HG02981 (cell line): ENCODE results near the gene BLOC1S4.
"Not testable (repeated sequence)": the region's sequence is repeated elsewhere in the genome, so short reads cannot be mapped to it uniquely, and the experiment has no call there.

Source experiments
- ATAC-seq: cut with Tn5 transposase; IDR thresholded peaks from one replicate; pipeline ENCODE4 v1.9.1; 2021; ENCODE audit warnings: mild to moderate bottlenecking, moderate library complexity; ENCODE audit not compliant: unreplicated experiment

The BLOC1S4 gene

DNA sequence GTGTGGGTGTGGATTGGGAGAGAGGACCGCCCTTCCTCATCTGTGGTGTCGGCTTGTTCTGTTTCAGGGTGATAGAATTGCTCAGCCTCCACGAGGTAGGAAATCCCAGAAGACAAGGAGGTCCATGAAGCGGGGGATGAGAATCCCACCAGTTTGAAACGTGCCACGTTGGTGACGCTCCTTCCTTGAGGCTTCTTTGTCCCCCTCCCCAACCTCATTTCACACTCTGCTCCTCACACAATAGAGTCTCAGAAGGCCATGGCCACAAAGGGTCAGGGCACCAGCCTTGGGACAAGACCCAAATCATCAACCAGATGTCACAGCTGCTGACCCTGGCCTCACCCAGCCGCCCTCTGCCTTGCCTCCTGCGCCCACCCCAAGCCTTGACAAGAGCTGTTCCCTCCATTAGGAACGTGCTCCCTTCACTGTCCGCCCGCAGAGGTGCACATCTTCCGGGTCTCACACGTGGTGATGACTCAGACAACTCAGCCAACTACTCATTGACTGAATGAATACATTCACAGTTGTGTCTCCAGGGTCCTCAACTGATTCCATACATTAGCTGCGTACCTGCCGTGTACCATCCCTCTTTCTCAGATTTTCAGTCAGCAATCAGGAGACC is 18.3 kb downstream of the BLOC1S4 start:
- ATAC-seq: no peak

DNA sequence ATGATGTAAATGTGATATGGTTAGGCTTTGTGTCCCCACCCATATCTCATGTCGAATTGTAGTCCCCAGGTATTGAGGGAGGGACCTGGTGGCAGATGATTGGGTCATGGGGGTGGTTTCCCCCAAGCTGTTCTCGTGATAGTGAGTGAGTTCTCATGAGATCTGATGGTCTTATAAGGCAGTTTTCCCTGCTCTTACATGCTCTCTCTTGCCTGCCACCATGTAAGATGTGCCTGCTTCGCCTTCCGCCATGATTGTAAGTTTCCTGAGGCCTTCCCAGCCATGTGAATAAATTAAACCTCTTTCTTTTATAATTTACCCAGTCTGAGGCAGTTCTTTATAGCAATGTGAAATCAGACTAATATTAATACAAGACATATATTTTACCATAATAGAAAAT is 23.9 kb downstream of the BLOC1S4 start:
- no peak for ATAC-seq

DNA sequence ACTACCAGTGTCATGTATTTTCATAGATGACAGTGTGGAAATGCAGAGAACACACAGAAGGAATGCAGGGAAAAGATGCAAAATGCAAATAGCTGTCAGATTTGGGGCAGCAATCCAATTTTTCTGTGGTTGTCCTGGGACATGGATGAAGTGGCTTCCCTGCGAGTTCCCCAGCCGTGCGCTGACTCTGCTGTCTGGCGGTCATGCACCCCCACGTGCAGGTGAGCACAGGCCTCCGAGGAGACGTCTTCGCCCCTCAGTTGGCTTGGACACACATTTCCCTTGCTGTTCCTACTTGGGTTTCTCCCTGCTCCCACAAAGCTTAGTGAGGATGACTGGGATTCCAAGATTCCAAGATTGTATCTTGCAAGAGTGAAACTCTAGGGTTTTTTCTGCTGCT is 24.4 kb downstream of the BLOC1S4 start:
- no peak for ATAC-seq

DNA sequence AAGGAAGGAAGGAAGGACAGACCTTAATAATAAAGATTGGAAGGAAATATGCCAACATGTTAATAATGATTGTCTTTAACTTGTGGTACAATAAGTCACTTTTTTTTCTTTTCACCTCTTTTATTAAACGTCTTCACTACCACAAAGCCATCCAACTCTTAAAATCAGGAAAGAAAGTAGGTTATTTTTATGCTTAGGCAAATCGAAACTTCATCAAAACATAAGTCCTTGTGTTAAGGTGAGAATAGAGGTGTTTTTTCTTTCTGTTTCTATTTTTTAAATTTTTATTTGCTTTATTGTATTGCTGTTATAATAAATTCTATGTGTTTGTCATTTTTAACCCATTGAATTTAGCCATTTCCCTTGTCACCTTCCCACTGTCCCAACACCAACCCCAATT is 26.5 kb downstream of the BLOC1S4 start:
- ATAC-seq: no peak

DNA sequence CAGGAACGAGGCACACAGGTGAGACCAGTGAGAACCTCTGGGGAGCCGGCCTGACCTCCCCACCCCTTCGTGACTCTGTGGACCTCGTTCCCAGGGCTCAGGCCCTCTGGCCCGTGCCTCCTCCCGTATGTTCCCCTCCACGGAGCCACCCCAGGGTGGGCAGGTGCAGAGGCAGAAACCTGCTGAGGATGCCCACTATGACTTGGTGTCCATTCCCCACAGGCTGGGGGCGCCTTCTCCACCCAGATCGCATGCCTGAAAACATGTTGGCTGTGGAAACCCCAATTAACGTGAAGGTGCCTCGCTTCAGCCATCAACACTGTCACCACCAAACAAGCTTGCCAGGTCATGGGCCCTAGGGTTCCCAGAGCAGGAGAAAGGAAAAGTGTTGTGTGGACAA is 27.0 kb downstream of the BLOC1S4 start:
- no peak for ATAC-seq

DNA sequence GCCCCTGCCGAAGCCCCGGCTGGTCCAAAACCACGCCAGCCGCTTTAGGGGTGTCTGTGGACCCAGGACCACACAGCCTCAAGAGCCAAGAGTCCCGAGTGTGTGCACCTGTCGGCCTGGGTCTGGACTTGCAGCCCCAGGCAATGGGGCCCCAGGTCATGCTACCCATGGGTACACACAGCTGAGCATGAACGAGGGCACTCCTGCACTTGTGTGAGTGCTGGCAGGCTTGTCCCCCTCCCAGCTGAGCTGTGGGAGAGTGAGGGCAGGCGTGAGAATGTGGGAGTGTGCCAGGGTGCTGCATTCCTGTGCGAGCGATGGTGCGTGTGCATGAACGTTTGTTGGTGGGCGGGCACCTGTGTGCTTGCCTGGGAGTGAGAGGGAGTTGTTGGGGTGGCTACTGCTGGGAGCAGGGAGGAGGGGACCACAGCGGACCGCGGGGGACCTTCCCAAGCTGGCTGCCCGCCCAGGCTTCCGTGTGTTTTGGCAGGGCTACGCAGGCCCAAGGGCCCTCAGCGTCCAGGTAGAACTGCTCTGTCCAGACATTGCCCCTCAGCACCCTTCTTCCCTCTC is 30.8 kb downstream of the BLOC1S4 start:
- no peak for ATAC-seq

DNA sequence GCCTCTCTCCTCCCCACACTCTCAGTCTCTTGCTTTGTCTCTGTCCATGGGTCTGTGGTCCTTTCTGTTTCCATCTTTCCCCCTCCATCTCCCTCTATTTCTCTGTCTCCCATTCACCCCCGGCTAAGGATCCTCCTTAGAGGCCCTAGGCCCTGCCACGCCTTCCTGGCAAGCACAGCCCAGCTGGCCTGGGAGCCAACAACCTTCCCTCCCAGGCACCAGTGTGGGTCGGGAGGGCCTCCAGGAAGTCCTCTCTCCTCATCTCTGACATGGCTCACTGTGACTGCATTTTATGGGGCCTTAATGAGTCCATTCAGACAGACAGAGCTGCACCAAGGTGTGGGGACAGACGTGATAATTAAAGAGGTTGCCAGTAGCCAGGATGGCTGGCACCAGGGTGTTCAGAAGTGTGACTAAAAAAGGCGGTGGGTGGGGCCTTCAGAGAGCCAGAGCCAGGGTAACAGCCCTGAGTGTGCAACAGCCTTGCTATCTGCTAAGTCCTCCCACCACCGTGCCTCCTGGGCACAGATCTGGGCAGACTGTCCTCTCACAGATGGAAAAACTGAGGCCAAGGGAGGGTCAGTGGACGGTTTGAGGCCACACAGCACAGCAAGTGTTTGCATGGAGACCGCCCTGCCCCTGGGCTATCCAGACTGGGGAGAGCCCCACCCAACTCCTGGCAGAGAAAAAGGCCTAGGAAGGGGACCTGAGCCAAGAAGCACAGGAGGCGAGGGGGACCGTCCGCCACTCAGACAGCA is 31.5 kb downstream of the BLOC1S4 start:
- no peak for ATAC-seq

DNA sequence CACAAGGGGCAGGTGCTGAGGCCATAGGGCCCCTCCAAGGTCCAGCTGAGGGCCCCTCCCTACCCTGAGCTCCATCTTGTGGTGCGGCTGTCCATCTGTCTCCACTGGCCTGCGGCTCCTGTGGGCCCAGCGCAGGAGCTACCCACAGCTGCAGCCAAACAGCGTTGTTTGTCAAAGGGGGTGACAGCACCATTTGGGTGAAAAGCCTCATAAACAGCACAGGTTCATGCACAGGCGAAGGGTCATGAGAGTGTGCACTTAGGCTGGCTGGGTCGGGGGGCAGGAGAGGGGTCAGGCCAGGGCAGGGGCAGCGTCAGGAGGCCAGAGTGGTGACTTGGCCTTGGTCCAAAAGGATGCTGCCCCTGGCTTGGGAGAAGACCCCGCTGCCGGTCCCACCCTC is 32.3 kb downstream of the BLOC1S4 start:
- no peak for ATAC-seq

DNA sequence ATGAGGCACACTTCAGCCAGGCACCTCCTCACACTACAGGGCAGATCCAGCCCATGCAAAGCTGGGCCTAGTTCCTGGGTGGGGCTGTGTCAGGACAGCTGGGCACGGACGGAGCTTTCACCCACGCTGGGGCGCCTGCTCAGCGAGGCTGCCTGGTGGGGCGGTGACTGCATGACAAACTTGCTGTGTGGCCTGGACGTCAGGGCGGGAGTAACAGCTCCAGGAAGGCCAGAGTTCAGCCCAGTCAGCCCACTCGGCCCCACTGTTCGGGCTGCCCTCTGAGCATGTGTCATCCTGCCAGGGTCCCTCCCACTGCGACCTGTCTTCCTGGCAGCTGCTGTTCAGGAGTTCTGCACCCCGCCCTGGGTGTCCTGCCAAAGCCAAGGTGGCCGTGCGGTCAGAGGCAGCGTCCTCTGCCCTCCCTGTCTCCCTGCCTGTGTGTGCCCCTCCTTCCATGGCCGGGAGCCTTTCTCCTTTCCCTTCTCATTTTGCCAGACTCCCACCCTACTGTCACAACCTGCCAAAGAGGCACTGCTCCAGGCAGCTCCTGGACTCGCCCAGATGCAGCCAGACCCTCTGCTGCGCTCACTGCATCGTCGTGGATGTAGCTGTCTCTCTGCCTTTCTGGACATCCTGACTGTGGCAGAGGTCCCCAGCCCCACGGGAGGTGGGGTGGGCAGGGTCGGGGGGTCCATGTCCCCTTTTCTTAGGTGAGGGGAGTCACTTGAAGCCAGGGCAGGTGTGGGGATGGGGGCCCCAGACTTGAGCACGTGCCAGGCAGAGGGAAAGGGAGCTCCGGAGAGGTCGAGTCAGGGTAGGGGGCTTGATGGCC is 33.6 kb downstream of the BLOC1S4 start:
- no peak for ATAC-seq

DNA sequence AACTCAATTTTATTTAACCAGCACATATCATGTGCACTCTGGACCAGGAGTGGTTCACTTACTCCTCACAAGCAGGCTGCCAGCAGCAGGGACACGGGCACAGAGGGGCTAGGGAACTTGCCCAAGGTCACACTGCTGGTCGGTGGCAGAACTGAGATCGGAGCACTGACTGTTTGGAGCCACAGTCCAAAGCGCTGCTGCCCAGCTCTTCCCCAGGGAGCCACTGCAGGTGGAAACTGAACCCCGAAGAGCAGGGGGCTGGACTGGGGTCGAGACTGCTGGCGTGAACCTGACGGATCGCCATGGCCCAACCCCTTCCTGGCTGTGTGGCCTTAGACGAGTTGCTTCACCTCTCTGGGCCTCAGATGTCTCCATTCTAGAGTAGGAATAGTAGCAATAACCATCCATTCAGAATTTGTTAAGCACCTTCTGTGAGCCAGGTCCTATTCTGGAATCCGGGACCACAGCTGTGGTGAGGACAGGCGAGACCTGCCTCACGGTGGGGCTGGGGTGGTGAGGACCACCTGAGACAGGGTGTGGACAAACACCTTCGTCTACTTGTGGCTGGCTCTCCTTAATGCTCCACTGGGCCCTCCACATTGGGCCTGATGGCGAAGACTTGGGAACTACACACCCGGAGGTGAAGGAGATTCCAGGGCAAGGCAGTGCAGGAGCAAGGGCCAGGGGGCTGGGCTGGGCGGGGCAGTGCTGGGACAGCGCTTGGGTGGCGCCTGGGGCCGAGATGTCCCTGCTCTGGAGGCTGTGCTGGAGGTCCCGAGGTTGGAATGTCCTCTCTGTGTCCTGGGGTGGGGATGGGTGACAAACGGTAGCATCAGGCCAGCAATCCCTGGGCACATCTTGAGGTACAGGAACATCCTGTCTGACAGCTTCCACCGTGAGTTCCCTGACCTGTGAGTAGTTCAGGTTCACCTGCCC is 34.6 kb downstream of the BLOC1S4 start:
- no peak for ATAC-seq

DNA sequence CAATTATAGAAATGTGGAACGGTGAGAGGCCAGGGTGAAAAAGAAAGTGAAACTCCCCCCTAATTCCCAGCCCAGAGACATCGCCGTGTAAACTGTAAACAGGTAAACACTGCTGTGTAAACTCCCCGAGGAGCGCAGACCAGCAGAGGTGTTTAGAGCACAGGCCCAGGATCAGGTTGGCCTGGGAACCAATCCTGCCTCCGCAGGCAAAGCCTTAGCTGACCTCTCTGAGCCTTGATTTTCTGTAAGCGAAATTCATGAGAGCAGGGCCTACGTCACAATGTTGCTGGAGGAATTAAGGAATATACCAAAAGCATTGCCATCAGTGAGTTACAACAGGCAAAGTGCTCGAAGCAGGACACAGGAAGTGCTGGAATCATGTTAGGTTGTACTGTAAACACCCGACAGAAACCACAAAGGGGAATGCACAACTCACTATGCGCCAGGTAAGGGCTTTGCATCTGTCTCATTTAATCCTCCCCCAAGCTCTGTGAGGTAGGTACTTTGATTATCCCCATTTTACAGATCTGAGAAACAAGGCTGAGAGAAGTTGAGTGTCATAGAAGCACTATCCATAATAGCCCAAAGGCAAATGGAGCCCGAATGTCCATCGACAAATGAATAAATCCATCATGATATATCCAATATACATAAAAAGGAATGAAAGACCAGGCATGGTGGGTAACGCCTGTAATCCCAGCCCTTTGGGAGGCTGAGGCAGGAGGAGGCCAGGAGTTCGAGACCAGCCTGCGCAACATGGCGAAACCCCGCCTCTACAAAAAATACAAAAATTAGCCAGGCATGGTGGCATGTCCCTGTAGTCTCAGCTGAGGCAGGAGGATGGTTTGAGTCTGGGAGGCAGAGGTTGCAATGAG is 35.9 kb downstream of the BLOC1S4 start:
- no peak for ATAC-seq

DNA sequence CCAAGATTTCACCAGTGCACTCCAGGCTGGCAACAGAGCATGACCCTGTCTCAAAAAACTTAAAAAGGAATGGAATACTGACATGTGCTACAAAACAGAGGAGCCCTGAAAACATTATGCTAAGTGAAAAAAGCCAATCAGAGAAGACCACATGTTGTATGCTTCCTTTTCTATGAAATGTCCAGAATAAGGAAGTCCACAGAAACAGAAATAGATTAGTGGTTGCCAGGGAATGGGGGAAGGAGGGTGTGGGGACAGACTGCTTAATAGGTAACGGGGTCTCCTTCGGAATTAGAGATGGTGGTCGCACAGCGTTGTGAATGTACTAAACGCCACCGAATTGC is 36.5 kb downstream of the BLOC1S4 start:
- ATAC-seq: no peak

DNA sequence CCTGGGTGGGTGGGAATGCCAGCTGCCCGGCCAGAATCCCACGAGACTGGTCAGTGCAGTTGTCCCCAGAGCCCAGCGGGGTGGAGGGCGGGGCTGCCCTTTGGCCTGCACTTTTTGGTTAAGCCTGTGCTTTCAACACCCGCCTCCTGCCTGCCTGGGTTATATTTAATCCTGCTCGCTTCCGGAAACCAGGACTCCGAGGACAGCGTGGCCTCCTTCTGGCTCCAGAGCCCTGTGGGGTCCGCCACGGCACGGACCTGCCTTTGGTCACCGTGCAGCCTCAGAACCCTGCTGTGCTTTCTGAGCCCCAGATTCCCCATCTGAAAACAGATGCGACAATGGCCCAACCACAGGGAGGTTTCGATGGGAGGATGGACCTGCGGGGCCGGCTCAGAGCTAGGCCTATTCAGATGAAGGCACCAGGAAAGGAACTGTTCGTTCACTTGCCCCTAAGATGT is 37.2 kb downstream of the BLOC1S4 start:
- no peak for ATAC-seq

DNA sequence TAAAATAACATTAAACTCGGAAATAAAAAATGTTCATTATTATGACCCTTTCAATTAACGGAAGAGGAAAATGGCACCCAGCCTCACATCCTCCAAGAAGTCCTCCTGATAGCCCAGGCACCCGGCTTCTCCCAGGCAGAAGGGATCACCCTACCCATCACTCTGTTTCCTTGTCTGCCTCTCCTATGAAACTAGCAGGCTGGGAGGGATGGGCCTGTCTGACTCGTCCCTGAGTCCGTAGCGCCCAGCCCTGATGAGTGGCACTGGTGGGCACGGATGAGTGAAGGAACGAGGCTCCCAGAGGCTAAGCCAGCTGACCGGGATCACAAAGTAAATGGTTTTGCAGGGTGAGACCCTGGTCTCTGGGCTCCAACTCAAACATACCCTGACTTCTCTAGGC is 37.9 kb downstream of the BLOC1S4 start:
- no peak for ATAC-seq

DNA sequence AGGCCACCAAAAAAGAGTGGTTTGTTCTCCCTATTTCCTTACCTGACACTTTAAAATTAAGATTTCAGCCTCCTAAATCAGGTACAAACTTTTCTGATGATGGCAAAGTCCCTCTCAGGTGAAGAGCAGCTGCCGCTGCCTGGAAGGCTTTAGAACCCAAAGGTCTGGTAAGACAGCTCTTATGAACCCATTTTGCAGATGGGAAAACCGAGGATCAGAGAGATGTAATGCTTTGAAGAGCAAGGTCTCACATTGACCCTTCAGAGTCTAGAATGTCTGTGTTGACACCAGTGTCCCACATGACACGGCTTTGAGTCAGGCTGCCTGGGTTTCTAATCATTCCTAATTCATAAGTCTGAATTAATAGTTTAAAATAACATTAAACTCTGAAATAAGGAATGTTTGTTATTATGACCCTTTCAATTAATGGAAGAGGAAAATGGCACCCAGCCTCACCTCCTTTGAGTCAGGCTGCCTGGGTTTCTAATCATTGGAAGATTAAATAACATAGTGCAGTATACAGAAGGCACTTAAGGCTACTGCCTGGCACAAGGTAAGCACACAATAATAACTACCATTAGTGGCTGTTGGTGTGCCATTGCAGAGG is 38.6 kb downstream of the BLOC1S4 start:
- ATAC-seq: no peak

DNA sequence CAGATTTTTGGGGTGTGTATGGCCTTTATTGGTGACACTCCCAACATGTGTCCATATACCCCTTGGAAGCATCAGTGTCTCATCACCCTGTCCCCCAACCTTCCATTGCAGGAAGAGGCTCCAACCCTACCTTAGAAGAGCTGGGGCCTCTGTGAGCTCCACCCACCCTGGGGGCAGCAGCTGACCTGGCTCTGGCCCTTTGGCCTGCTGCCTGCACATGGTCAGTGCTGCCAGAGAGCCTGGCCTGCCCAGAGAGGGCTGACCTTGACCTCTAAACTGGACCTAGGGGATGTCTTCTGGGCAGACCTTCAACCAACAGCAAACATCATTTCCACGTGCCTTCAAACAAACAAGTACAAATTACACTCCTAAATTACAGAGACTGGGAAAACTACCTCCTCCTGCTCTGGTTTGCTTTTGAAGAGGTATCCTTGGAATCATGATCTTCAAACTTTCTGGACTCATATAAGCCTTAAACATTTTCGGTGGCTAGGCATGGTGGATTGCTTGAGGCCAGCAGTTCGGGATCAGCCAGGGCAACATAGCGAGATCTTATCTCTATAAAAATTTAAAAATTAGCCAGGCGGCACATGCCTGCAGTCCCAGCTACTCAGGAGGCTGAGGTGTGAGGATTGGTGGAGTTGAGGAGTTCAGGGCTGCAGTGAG is 39.2 kb downstream of the BLOC1S4 start:
- no peak for ATAC-seq

DNA sequence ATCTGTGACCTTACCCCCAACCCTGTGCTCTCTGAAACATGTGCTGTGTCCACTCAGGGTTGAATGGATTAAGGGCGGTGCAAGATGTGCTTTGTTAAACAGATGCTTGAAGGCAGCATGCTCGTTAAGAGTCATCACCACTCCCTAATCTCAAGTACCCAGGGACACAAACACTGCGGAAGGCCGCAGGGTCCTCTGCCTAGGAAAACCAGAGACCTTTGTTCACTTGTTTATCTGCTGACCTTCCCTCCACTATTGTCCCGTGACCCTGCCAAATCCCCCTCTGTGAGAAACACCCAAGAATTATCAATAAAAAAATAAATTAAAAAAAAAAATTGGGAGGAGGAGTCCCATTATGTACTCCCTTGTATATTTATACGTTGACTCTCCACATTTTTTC is 40.4 kb downstream of the BLOC1S4 start:
- ATAC-seq: not testable (repeated sequence)

DNA sequence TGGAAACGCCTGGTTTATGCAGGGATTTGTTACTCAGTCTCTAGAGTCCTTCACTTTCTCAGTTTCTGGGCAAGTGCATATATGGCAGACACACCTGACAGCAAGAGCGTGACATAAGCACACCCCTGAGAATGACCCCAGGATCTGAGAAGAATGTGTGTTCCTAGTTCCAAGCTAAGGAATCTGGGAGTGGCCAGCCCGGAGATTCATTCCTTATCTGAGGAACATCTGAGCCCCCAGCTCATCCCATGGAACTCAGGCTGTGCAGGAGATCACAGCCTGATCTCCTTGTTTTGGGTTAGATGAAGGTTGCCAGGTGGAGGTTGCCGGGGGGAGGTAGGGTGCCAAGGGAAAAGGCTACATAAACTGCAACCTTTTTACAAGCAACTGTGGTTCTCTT is 42.8 kb downstream of the BLOC1S4 start:
- ATAC-seq: no peak

DNA sequence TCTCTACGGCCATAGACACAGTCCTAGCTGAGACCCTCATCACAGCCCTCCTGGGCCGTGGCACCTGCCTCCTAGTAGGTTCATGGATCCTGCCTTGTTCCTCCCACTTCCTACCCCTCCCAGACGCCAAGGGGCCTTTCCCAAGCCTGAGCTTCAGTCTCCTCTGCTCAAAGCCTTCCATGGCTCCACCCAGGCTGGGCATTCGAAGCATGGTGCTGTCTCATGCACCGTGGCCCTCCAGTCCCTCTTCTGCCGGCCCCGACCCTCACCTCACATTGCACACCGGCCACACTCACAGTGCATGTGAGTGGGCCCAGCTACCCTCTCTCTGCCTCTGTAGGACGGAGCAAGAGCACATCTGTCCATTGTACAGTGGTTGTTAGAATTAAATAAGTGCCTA is 44.9 kb downstream of the BLOC1S4 start:
- ATAC-seq: no peak
